Measurements from ENCODE around the gene CDC23.
"Not testable (repeated sequence)": the region's sequence is repeated elsewhere in the genome, so short reads cannot be mapped to it uniquely, and the experiment has no call there.

The CDC23 gene

GRCh38 chr5:138213161-138214029 lies at the start of gene CDC23:
Gene CDC23 (minus strand): TSS chr5:138213323. CDS start chr5:138213312, 11 bp downstream.
- peak; percentile 94 for DNase-seq

- DNase-seq, result no peak
These were observed 45.7 kb upstream of the CDC23 start for GRCh38 chr5:138258704-138259292.

- DNase-seq, result no peak
These were observed 44.5 kb upstream of the CDC23 start for GRCh38 chr5:138257583-138257982.

- DNase-seq, result no peak
These were observed 39.8 kb upstream of the CDC23 start for GRCh38 chr5:138252944-138253343.

GRCh38 chr5:138247800-138248199 lies 34.7 kb upstream of the CDC23 start:
- DNase-seq, result not testable (repeated sequence)

- DNase-seq, result no peak
These were observed 33.7 kb upstream of the CDC23 start for GRCh38 chr5:138246822-138247221.

GRCh38 chr5:138246334-138246733 lies 33.2 kb upstream of the CDC23 start:
- DNase-seq, result no peak

GRCh38 chr5:138245717-138246116 lies 32.6 kb upstream of the CDC23 start:
- DNase-seq, result no peak

GRCh38 chr5:138243794-138244193 lies 30.7 kb upstream of the CDC23 start:
- no peak for DNase-seq

GRCh38 chr5:138241688-138242571 lies 28.8 kb upstream of the CDC23 start:
- DNase-seq, result no peak

GRCh38 chr5:138240650-138241385 lies 27.7 kb upstream of the CDC23 start:
- DNase-seq, result no peak

GRCh38 chr5:138238034-138238433 lies 24.9 kb upstream of the CDC23 start:
- no peak for DNase-seq

- no peak for DNase-seq
These were observed 21.5 kb upstream of the CDC23 start for GRCh38 chr5:138234651-138235050.

GRCh38 chr5:138233280-138233679 lies 20.2 kb upstream of the CDC23 start:
- DNase-seq, result no peak

GRCh38 chr5:138230981-138231589 lies 18.0 kb upstream of the CDC23 start:
- DNase-seq, result no peak

- no peak for DNase-seq
These were observed 17.1 kb upstream of the CDC23 start for GRCh38 chr5:138230261-138230660.

GRCh38 chr5:138229387-138229786 lies 16.3 kb upstream of the CDC23 start:
- no peak for DNase-seq

GRCh38 chr5:138226910-138227309 lies 13.8 kb upstream of the CDC23 start:
- no peak for DNase-seq

GRCh38 chr5:138224712-138225111 lies 11.6 kb upstream of the CDC23 start:
- DNase-seq, result no peak

GRCh38 chr5:138223532-138223931 lies 10.4 kb upstream of the CDC23 start:
- DNase-seq, result no peak

- DNase-seq, result no peak
These were observed 3.7 kb upstream of the CDC23 start for GRCh38 chr5:138216799-138217198.

GRCh38 chr5:138212828-138213160 lies 329 bp downstream of the CDC23 start:
- DNase-seq, result no peak
